ENCODE results near the gene AQP3.

- TF ChIP-seq CTCF (IDR thresholded peaks at IDR 0.05; ENCODE audit: low read depth, low read length, poor library complexity, severe bottlenecking): no peak
- no peak for TF ChIP-seq EZH2phosphoT487 (IDR thresholded peaks at IDR 0.05; ENCODE audit: borderline replicate concordance, low read length)
Observed at GRCh38 chr9:33443464-33444154, 3.8 kb downstream of the AQP3 start.

Measured in DOHH2 (cell line).